Stomach smooth muscle (tissue), 2 donors: ENCODE measurements around the gene PML.
A peak's percentile ranks its signal among the peaks of the same experiment; 100 is the strongest.

Experiments
- H3K27ac ChIP-seq: one replicate; pipeline ENCODE4 v1.7.0; 2013; ENCODE audit warnings: mild to moderate bottlenecking, low read length, inconsistent platforms
- H3K27me3 ChIP-seq, 2 donors: one replicate each; pipeline ENCODE4 v1.7.0; 2013; ENCODE audit warnings: low read length in 2 of 2; ENCODE audit not compliant: insufficient read depth in 2 of 2, control insufficient read depth in 1 of 2
- H3K36me3 ChIP-seq, 2 donors: one replicate each; pipeline ENCODE4 v1.7.0; 2013; ENCODE audit warnings: low read length in 2 of 2; ENCODE audit not compliant: control insufficient read depth in 2 of 2, insufficient read depth in 2 of 2
- H3K4me1 ChIP-seq: one replicate; pipeline ENCODE4 v1.7.0; 2013; ENCODE audit warnings: low read length; ENCODE audit not compliant: control insufficient read depth, insufficient read depth
- H3K4me3 ChIP-seq, 2 donors: one replicate each; pipeline ENCODE4 v1.7.0; 2013; ENCODE audit warnings: low read length in 2 of 2
- H3K9ac ChIP-seq, 2 donors: one replicate each; pipeline ENCODE4 v1.7.0; 2013; ENCODE audit warnings: low read length in 2 of 2, mild to moderate bottlenecking in 1 of 2
- H3K9me3 ChIP-seq, 2 donors: one replicate each; pipeline ENCODE4 v1.7.0; 2013; ENCODE audit warnings: low read length in 2 of 2; ENCODE audit not compliant: control insufficient read depth in 2 of 2
- donor health status: healthy.
- donor health status: Pancreatic carcinoma.

Gene PML

DNA sequence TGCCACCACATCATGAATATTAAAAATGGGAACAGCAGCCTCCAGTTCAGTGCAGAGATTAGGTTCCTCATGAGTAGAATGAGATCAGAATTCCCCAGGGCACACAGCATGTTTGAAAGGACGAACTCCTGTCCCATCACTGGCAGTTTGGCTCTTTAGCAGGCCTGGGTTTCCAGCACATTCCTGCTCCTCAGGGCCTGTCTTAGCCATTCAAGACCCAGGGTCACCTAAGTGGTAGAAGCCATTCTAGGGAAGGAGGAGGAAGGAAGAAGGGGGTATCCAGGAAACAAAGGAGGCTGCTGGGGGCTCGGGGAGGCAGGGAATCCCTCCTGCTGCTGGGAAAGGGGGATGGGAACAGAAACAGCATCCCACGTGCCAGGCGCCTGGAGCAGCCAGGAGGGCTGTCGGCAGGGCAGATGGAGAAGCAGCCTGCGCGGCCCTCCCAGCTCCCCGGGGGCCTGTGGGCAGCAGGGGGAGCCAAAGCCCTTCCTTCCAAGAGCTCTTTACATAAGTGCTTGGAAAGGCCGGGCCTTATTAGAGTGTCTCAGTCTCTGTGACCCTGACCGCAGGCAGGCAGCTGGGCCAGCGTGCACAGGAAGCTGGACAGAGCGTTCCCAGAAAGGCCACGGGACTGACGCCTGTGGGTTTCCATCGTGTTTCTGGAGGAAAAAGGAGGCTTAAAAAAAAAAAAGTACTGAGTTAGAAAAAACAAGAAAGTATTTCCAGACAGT lies 43.5 kb upstream of the PML start:
- no peak overlapping the region for H3K4me3 ChIP-seq
- no peaks in the 10 kb centered on the region for H3K9me3 ChIP-seq
- H3K36me3 ChIP-seq, result peaks cover 27 to 29% of the 10 kb centered on the region in 2 donors
- peak overlapping the region; percentile 62 to 84 for H3K9ac ChIP-seq
- H3K27me3 ChIP-seq, result no peaks in the 10 kb centered on the region
- peak overlapping the region; percentile 98 for H3K27ac ChIP-seq
- H3K4me1 ChIP-seq, result peaks cover 39% of the 10 kb centered on the region

DNA sequence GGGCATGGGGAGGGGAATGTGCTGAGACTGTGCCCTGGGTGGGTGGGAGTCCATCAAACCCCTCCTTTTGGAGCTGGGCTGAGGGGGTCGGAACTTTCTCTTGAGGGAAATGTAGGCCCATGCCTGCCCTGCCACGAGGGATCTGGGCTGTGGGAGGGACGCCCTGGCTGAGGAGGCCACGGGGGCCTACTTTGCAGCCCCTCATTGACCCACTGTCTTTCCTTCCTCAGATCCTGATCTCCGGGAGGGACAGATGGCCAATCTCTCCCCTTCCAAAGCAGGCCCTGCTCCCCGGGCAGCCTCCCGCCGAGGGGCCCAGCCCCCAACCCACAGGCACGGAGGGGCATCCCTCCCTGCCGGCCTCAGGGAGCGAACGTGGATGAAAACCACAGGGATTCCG lies 42.9 kb upstream of the PML start:
- peaks cover 39% of the 10 kb centered on the region for H3K4me1 ChIP-seq
- peak overlapping the region; percentile 62 to 84 for H3K9ac ChIP-seq

DNA sequence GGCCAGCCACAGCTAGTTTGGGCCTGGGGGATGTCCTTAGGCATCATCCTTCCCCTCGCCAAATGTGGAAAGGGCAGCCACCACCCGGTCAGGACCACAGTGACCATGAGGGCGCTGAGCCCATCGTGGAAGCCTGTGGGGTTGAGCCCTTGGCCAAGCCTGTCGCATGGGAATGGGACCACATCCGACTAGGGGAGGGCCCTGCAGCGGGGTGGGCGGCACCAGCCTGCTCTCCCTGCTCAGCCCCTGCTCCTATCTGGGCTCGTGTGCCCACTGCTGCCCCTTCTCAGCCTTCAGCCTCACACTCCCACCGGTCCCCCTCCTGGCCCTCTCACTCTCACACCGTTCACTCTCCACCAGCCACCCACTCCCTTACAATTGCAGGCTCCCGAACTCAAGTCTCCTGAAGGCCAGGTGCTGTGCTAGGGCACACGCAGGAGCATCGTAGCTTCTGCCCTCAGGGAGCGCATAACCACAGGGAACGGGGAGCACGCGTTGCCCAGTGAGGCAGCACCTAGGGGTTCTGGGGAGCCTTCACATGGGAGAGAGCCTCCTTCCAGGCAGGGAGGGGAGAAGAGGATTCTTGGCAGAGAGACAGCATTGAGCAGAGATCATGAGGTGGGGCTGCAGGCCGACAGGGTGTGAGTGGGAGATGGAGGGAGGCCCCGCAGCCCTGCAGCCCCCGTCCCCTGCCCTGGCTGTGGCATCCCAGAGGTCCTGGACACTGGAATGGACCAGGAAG lies 42.2 kb upstream of the PML start:
- Histone ChIP-seq H3K27ac (peak overlapping the region; percentile 98), H3K9me3 (no peaks in the 10 kb centered on the region), H3K4me1 (peaks cover 39% of the 10 kb centered on the region), H3K9ac (peak overlapping the region; percentile 62 to 84), H3K27me3 (no peaks in the 10 kb centered on the region), H3K36me3 (peaks cover 20 to 23% of the 10 kb centered on the region in 2 donors), H3K4me3 (no peak overlapping the region)

More for the DNA sequence above, 42.9 kb upstream of the PML start:
- Histone ChIP-seq H3K9me3 (no peaks in the 10 kb centered on the region), H3K27ac (peak overlapping the region; percentile 98), H3K27me3 (no peaks in the 10 kb centered on the region), H3K36me3 (peaks cover 27 to 28% of the 10 kb centered on the region in 2 donors), H3K4me3 (peak overlapping the region in 1 of 2 donors; percentile 35)

DNA sequence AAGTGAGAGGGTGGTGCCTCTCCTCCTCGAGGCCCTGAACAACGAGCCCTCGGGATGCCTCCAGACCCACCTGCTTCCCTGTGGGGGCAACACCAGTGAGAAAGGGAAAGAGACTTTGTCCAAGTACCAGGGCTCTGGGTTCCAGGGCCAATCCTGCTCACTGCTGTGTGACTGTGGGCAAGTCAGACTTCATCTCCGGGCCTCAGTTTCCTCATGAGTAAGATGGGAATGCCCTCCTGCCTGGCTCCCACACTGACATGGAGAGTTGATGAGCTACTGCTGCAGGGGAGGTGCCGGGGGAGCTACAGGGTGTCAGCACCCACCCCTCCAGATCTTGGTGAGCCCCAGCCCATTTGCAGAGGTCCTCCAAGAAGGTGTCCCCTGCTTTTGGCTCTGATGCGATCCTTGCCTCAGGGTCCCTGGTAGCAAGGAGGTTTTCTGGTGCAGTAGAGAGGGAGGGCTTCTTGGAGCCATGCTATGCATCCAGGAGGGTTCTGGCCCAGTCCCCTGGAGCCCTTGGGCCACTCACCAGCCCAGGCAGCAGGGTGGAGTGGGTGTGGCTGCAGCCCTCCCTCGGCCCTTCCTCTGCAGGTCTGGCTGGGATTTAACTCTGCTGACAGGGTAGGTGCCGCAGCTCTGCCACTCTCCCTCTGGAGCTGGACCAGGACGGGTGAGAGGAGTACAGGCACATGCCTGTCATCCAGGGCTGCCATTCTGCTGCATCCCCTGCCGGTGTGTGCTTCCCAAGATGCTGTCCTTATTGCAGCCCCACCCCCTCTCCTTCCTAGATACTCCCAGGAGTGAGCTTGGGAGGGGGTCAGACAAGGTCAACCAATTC lies 41.4 kb upstream of the PML start:
- no peaks in the 10 kb centered on the region for H3K27me3 ChIP-seq
- no peak overlapping the region for H3K4me3 ChIP-seq
- H3K4me1 ChIP-seq, result peaks cover 39% of the 10 kb centered on the region
- peaks cover 17% of the 10 kb centered on the region in 2 donors for H3K36me3 ChIP-seq
- H3K9me3 ChIP-seq, result no peaks in the 10 kb centered on the region
- peak overlapping the region; percentile 98 for H3K27ac ChIP-seq
- H3K9ac ChIP-seq, result peak overlapping the region in 1 of 2 donors; percentile 47

DNA sequence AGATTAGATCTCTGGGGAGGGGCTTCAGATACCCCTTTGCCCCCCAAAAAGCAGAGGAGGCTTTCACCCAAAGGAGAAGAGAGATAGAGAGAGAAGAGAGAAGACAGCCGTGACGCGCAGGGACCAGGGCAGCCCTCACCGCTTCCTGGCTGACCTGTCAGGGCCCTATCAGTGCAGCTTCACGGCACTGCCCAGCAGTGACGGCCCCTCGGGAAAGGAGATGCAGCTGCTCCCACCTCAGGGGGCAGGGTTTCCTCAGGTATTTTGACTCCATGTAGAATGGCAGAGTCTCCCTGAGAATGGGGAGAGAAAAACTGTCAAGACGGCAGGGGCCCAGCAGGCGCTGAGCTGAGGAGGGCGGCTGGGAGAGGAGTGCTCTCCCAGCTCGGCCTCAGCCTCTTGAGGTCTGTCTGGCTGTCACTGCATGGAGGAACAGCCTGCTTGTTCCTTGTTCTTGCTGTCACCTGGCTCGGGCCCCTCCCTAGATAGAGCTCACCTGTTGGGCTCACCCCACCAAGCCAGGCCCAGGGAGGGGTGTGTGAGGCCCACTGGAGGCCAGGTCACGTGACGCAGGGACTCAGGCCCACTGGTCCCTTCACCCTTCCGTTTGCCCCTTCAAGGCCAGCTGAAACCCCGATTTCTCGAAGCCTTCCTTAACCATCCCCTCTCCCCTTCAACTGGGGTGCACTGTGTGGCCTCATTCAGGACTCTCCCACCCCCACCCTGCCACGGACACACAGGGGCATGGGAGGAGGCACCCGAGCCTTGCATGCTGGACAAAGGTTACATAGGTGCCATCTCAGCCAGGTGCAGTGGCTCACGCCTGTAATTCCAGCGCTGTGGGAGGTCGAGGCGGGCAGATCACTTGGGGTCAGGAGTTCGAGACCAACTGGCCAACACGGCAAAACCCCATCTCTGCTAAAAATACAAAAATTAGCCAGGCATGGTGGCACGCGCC lies 40.0 kb upstream of the PML start:
- no peaks in the 10 kb centered on the region for H3K9me3 ChIP-seq
- H3K9ac ChIP-seq, result peak overlapping the region in 1 of 2 donors; percentile 21
- peaks cover 5 to 7% of the 10 kb centered on the region in 2 donors for H3K36me3 ChIP-seq
- H3K27ac ChIP-seq, result no peak overlapping the region
- peaks cover 39% of the 10 kb centered on the region for H3K4me1 ChIP-seq
- no peak overlapping the region for H3K4me3 ChIP-seq
- H3K27me3 ChIP-seq, result no peaks in the 10 kb centered on the region

DNA sequence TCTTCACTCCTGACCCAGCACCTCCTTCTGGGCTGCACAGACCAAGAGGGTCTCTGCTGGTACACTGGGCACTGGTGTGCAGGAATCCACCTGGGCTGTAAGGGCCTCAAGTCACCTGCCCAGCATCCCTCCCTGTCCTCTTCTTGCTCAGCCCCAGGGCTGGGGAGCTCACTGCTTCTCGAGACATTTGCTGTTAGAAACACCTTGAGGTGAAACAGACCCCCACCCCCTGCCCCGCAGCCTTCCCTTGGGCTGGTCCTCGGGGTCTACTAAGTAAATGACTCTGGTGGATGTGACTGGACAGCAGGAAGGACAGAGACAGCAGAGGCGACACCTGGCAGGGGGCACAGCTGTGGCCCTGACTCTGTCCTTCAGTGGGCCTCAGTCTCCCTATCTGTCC lies 39.2 kb upstream of the PML start:
- H3K9ac ChIP-seq, result no peak overlapping the region
- no peak overlapping the region for H3K27ac ChIP-seq
- H3K9me3 ChIP-seq, result no peaks in the 10 kb centered on the region
- no peak overlapping the region for H3K4me3 ChIP-seq
- H3K4me1 ChIP-seq, result peaks cover 38% of the 10 kb centered on the region
- H3K36me3 ChIP-seq, result peaks cover 0 to 2% of the 10 kb centered on the region in 2 donors
- H3K27me3 ChIP-seq, result no peaks in the 10 kb centered on the region

DNA sequence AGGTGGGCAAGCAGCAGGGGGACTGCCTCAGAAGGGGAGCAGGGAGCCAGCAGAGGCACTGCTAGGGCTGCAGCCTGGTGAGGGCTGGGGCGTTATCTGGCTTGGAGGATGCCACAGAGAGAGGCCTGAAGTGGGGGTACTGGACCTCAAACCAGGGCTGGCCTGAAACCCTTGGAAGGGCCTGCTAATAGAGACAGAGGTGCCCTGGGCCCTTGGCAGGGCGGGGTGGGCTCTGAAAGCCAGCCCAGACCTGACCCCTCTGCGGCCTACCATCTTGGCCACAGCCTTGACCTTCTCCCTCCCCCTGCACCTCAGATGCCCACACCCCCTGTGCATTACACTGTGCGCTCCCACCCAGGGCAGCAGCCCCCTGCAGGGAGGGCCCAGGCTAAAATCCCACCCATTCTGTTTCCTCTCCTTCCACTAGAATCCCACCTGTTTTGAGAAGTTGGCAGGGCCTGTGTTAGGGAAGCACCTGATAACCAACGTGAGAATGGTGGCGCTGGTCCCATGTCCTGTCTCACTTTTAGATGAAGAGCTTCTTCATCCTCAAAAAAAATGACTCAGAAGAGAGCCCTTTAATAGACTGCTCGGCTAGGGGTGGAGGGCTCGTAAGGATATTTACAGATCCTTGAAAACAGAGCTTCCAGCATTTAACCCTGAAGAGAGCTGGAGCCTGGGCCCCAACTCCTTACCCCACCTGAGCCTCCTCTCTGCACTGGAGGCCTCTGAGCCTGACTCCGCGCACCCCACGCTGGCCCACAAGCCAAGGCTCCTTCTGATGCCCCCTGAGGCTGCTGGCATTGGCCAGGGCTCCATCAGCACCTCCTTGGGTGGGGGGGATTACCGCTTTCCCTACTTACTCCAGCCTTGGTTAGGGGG lies 38.4 kb upstream of the PML start:
- H3K36me3 ChIP-seq, result peaks cover 0 to 2% of the 10 kb centered on the region in 2 donors
- H3K27ac ChIP-seq, result no peak overlapping the region
- no peak overlapping the region for H3K9ac ChIP-seq
- H3K4me3 ChIP-seq, result no peak overlapping the region
- no peaks in the 10 kb centered on the region for H3K27me3 ChIP-seq
- no peaks in the 10 kb centered on the region for H3K9me3 ChIP-seq
- H3K4me1 ChIP-seq, result peaks cover 30% of the 10 kb centered on the region

DNA sequence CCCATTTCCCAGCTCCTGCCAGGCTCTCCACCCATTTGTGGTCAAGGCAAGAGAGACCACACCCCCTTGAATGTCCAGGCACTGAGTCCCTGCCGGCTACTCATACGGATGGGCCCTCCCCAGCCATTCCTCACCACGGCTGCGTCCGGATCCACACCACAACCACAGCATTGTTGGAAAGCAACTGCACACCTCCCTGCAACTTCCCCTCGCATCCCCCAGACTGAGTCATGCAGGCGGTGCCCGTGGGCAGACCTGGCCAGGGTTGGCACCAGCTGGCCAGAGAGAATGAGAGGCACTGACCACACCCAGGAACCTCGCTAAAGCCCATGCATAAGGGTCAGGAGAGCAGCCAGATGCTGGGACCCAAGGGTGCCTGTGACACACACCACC lies 37.8 kb upstream of the PML start:
- Histone ChIP-seq H3K4me3 (no peak overlapping the region), H3K4me1 (peaks cover 24% of the 10 kb centered on the region), H3K9me3 (no peaks in the 10 kb centered on the region), H3K9ac (no peak overlapping the region), H3K27ac (no peak overlapping the region), H3K27me3 (no peaks in the 10 kb centered on the region), H3K36me3 (peaks cover 0 to 2% of the 10 kb centered on the region in 2 donors)

DNA sequence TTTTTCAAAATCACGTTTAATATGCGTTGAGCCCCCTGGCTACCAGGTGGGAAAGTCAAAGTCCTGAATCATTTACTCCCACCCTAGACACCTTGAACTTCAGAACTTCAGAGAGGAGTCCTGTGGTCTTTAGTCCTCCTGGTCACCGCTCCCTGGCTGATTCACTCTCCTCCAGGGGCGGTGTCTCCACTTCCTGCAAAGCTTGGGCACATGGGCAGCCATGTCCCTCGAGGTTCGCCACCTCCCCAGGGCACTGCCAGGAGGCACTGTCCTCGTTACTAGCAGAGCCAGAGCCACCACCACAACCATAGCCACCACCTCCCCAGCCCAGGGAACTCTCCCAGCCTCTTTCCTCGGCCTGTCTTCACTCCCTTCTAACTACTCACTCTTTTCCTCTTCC lies 37.2 kb upstream of the PML start:
- H3K9ac ChIP-seq, result no peak overlapping the region
- H3K4me3 ChIP-seq, result no peak overlapping the region
- no peaks in the 10 kb centered on the region for H3K9me3 ChIP-seq
- no peak overlapping the region for H3K27ac ChIP-seq
- no peaks in the 10 kb centered on the region for H3K27me3 ChIP-seq
- H3K36me3 ChIP-seq, result peaks cover 0 to 2% of the 10 kb centered on the region in 2 donors
- peaks cover 19% of the 10 kb centered on the region for H3K4me1 ChIP-seq
